ENCODE measurements around the gene SLC10A3.
A peak's percentile ranks its signal among the peaks of the same experiment; 100 is the strongest.

The SLC10A3 gene

DNA sequence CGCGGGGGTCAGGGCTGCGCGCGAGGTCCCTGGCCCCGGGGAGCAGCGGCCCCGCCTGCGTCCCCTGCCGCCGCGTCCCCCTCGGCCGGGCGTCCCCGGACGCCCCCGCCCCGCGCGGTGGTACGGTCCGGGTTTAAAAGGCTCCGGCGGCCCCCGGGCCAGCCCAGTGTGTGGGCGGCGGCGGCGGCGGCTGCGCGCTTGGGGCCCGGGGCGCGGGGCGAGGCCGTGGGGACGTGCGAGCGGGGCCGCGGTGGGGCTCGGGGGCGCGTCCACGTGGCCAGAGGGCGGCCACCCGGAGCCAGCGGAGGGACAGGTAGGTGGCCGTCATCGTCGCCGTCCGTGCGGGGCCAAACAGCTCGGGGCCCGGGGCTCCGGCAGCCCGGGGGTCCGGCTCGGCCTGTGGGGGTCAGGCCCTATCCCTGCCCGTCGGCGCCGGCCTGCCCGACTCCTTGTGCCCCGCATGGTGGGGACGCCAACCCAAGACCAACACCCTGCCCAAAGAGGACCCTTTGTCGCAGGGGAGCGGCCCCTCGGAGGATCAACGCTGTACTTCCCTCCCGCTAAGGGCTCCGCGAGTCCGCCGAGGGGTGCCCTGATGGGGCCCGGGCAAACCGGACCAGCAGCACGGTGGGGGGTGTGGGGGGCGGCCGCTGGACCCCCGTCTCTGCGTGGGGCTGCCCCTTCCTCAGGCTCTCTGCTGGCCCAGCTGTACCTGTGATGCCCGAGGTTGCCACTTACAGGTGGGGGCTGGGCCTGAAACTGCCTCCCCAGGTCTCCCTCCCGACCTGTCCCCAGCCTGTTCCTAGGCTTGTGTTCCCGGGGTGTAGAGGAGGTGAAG is 32.1 kb downstream of the SLC10A3 start, which contains the start of gene PLXNA3:
Gene PLXNA3, plus strand, starts transcription at position 166 of the 838 bp plus-strand sequence. CDS start 1,903 bp downstream, outside the sequence.
- no peak for DNase-seq (ENCODE audit: low read depth, low spot score)
- Histone ChIP-seq H3K36me3 (ENCODE audit: insufficient read depth, low read length) (no peaks in the 10 kb centered on the region; the same call in 1 of the 2 replicates), H3K4me3 (peak within 1 kb of the TSS; percentile 77), H3K27ac (no peak within 1 kb of the TSS), H3K9ac (ENCODE audit: insufficient read length) (peak within 1 kb of the TSS; percentile 60), H3K9me3 (ENCODE audit: low read depth, low read length) (no peaks in the 10 kb centered on the region)
- TF ChIP-seq FOXP2 (optimal IDR thresholded peaks at IDR 0.05; ENCODE audit: control extremely low read depth, extremely low read length, insufficient read depth) (no peak), POLR2AphosphoS5 (IDR thresholded peaks at IDR 0.05; ENCODE audit: borderline replicate concordance, low read depth, low read length) (no peak), EZH2 (IDR thresholded peaks at IDR 0.05) (no peak)

DNA sequence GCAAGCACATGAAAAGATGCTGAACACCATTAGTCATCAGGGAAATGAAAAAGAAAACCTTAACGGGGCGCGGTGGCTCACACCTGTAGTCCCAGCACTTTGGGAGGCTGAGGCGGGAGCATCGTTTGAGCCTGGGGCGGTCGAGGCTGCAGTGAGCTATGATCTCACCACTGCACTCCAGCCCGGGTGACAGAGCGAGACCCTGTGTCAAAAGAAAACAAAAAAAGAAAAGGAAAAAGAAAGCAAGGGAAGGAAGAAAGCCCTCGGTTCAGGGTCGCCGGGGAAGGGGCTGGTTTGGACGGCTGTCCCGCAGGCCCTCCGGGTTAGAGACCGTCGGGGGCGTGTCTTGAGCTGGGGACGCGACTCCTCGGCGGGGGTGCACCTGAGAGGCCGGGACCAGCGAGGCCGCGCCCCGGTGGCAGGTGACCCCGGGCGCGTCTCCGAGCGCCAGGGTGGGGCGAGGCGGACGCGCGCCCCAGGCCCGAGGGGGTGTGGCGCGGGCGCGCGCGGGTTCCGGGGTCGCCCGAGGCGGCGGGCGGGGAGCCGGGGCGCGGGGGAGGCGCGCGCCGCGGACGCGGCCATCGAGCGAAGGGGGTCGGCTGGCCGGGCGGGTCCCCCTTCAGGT is 32.8 kb downstream of the SLC10A3 start:
- H3K9me3 ChIP-seq (ENCODE audit: low read depth, low read length): no peaks in the 10 kb centered on the region
- DNase-seq (ENCODE audit: low read depth, low spot score): no peak
- no peak overlapping the region for H3K27ac ChIP-seq
- TF ChIP-seq EZH2 (IDR thresholded peaks at IDR 0.05) (no peak), FOXP2 (optimal IDR thresholded peaks at IDR 0.05; ENCODE audit: control extremely low read depth, extremely low read length, insufficient read depth) (no peak), POLR2AphosphoS5 (IDR thresholded peaks at IDR 0.05; ENCODE audit: borderline replicate concordance, low read depth, low read length) (no peak)
- no peaks in the 10 kb centered on the region; the same call in 1 of the 2 replicates for H3K36me3 ChIP-seq (ENCODE audit: insufficient read depth, low read length)
- no peak overlapping the region for H3K9ac ChIP-seq (ENCODE audit: insufficient read length)
- peak overlapping the region; percentile 77 for H3K4me3 ChIP-seq

DNA sequence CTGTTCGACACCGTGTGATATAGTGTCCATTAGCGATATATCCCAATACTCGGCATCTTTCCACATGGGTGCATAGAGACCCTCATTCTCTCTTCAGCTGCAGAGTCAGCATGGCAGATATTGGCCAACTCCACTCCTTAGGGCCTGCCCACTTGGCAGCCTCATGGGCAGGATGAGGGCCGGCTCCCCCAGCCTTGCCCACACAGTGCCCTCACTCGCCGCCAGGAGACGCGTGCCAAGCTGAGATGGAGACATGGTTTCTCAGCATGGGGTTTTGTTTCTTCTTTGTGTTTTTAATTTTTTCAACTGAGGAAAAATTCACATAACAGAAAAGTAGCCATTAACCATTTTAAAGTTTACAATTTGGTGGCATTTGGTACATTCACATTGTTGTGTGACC is 37.6 kb downstream of the SLC10A3 start:
- no peak for DNase-seq (ENCODE audit: low read depth, low spot score)
- TF ChIP-seq FOXP2 (optimal IDR thresholded peaks at IDR 0.05; ENCODE audit: control extremely low read depth, extremely low read length, insufficient read depth) (no peak), EZH2 (IDR thresholded peaks at IDR 0.05) (no peak), POLR2AphosphoS5 (IDR thresholded peaks at IDR 0.05; ENCODE audit: borderline replicate concordance, low read depth, low read length) (no peak)
- no peak overlapping the region for H3K4me3 ChIP-seq
- H3K36me3 ChIP-seq (ENCODE audit: insufficient read depth, low read length): no peaks in the 10 kb centered on the region; the same call in 1 of the 2 replicates
- no peaks in the 10 kb centered on the region for H3K9me3 ChIP-seq (ENCODE audit: low read depth, low read length)
- no peak overlapping the region for H3K9ac ChIP-seq (ENCODE audit: insufficient read length)
- H3K27ac ChIP-seq: no peak overlapping the region

DNA sequence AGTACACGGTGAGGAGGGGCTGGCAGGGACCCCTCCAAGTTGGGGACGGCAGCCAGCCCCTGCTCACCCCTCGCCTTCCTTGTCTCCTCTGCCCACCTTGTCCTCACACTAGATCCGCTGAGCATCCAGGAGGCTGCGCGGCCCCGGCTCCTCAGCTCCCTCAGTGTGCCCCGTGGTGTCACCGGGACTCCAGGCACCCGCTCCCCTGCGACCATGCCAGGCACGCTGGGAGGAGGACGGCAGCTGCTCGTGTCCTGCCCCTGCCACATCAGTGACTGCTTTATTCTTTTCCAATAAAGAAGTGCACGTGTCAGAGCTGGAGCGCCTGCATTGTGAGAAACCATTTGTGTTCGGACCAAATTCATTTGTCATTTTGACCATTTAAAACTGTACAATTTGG is 40.1 kb downstream of the SLC10A3 start:
- Histone ChIP-seq H3K27ac (no peak overlapping the region), H3K9me3 (ENCODE audit: low read depth, low read length) (no peaks in the 10 kb centered on the region), H3K4me3 (no peak overlapping the region), H3K36me3 (ENCODE audit: insufficient read depth, low read length) (no peaks in the 10 kb centered on the region; the same call in 1 of the 2 replicates), H3K9ac (ENCODE audit: insufficient read length) (no peak overlapping the region)
- TF ChIP-seq POLR2AphosphoS5 (IDR thresholded peaks at IDR 0.05; ENCODE audit: borderline replicate concordance, low read depth, low read length) (no peak), EZH2 (IDR thresholded peaks at IDR 0.05) (no peak), FOXP2 (optimal IDR thresholded peaks at IDR 0.05; ENCODE audit: control extremely low read depth, extremely low read length, insufficient read depth) (no peak)
- no peak for DNase-seq (ENCODE audit: low read depth, low spot score)

DNA sequence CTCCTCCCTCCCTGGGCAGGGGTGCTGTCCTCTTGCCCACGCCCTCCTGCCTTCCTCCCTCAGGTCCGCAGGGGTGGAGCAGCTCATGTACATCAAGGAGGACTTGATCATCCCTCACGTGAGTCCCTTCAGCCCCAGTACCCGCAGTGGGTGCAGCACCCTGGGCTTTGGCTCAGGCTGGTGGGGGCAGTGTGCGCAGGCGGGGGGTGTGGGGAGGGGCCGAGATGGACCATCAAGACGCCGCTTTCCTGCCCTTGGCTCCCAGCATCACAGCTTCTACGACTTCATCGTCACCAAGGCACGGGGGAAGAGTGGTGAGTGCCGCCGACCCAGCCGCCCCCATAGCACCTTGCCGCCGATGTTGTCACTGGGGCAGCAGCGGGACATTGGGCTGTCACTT is 40.8 kb downstream of the SLC10A3 start:
- DNase-seq (ENCODE audit: low read depth, low spot score): no peak
- Histone ChIP-seq H3K9ac (ENCODE audit: insufficient read length) (no peak overlapping the region), H3K27ac (no peak overlapping the region), H3K9me3 (ENCODE audit: low read depth, low read length) (no peaks in the 10 kb centered on the region), H3K4me3 (no peak overlapping the region), H3K36me3 (ENCODE audit: insufficient read depth, low read length) (no peaks in the 10 kb centered on the region; the same call in 1 of the 2 replicates)
- TF ChIP-seq POLR2AphosphoS5 (IDR thresholded peaks at IDR 0.05; ENCODE audit: borderline replicate concordance, low read depth, low read length) (no peak), EZH2 (IDR thresholded peaks at IDR 0.05) (no peak), FOXP2 (optimal IDR thresholded peaks at IDR 0.05; ENCODE audit: control extremely low read depth, extremely low read length, insufficient read depth) (no peak)

DNA sequence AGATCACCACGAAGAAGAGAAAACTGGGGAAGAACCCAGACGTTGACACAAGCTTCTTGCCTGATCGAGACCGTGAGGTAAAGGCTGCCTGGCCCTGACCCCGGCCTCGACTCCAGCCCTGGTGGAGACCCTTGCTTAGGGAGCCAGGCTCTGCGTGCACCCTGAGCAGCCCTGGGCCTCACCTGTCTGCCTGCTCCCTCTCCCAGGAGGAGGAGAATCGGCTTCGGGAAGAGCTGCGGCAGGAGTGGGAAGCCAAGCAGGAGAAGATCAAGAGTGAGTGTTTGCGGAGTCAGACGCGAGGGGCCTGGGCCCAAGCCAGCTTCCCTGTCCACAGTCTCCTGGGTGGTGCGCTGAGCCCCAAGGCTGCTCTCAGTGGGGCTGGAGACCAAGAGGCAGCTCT is 41.9 kb downstream of the SLC10A3 start:
- no peak overlapping the region for H3K27ac ChIP-seq
- H3K36me3 ChIP-seq (ENCODE audit: insufficient read depth, low read length): no peaks in the 10 kb centered on the region; the same call in 1 of the 2 replicates
- DNase-seq (ENCODE audit: low read depth, low spot score): no peak
- H3K9me3 ChIP-seq (ENCODE audit: low read depth, low read length): no peaks in the 10 kb centered on the region
- H3K9ac ChIP-seq (ENCODE audit: insufficient read length): no peak overlapping the region
- no peak for TF ChIP-seq EZH2 (IDR thresholded peaks at IDR 0.05)
- TF ChIP-seq FOXP2 (optimal IDR thresholded peaks at IDR 0.05; ENCODE audit: control extremely low read depth, extremely low read length, insufficient read depth): no peak
- no peak for TF ChIP-seq POLR2AphosphoS5 (IDR thresholded peaks at IDR 0.05; ENCODE audit: borderline replicate concordance, low read depth, low read length)
- H3K4me3 ChIP-seq: no peak overlapping the region

DNA sequence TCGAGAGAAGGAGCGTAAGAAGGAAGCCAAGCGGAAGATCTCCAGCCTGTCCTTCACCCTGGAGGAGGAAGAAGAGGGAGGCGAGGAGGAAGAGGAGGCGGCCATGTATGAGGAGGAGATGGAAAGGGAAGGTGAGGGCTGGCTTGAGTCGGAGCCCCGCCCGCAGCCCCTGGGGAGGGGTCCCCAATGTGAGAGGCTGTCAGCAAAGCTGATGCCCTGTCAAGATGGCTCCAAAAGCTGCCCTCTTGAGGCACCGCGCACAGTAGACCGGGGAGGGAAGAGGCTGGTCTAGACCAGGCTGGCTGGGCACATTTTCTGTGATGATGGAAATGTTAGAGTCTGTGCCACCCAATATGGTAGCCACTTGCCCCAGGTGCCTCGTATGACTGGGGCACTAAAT is 44.0 kb downstream of the SLC10A3 start:
- no peak overlapping the region for H3K9ac ChIP-seq (ENCODE audit: insufficient read length)
- H3K27ac ChIP-seq: no peak overlapping the region
- no peak for TF ChIP-seq POLR2AphosphoS5 (IDR thresholded peaks at IDR 0.05; ENCODE audit: borderline replicate concordance, low read depth, low read length)
- no peak for TF ChIP-seq FOXP2 (optimal IDR thresholded peaks at IDR 0.05; ENCODE audit: control extremely low read depth, extremely low read length, insufficient read depth)
- TF ChIP-seq EZH2 (IDR thresholded peaks at IDR 0.05): no peak
- H3K9me3 ChIP-seq (ENCODE audit: low read depth, low read length): no peaks in the 10 kb centered on the region
- DNase-seq (ENCODE audit: low read depth, low spot score): no peak
- peaks cover 4% of the 10 kb centered on the region; the same call in 1 of the 2 replicates for H3K36me3 ChIP-seq (ENCODE audit: insufficient read depth, low read length)
- no peak overlapping the region for H3K4me3 ChIP-seq

DNA sequence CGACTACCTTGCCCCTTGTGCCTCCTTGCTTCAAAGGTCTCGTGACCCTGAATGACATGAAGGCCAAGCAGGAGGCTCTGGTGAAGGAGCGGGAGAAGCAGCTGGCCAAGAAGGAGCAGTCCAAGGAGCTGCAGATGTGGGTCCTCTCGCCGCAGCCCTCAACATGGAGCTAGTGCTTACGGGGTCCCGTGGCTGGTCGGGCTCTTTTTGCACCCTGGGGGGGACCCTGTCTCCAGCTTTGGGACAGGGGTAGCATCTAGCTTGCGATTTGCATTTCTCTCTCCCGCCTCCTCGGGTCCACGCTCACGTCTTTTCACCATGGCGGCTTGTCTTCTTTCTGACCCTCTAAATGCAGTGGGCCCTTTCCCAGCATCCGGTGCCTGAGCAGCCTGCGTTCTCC is 44.7 kb downstream of the SLC10A3 start:
- peaks cover 4% of the 10 kb centered on the region; the same call in 1 of the 2 replicates for H3K36me3 ChIP-seq (ENCODE audit: insufficient read depth, low read length)
- H3K4me3 ChIP-seq: no peak overlapping the region
- DNase-seq (ENCODE audit: low read depth, low spot score): no peak
- TF ChIP-seq FOXP2 (optimal IDR thresholded peaks at IDR 0.05; ENCODE audit: control extremely low read depth, extremely low read length, insufficient read depth) (no peak), EZH2 (IDR thresholded peaks at IDR 0.05) (no peak), POLR2AphosphoS5 (IDR thresholded peaks at IDR 0.05; ENCODE audit: borderline replicate concordance, low read depth, low read length) (no peak)
- no peak overlapping the region for H3K27ac ChIP-seq
- no peaks in the 10 kb centered on the region for H3K9me3 ChIP-seq (ENCODE audit: low read depth, low read length)
- no peak overlapping the region for H3K9ac ChIP-seq (ENCODE audit: insufficient read length)

All from SK-N-MC (cell line).